Ovary (tissue), 3 donors: ENCODE data around the gene ADAMTSL4.

Experiments used
- CTCF ChIP-seq, 3 donors: fragments of 450-650 bp in 2 of 3; fragments of 200-600 bp in 1 of 3; IDR thresholded peaks; one replicate each; pipeline versions ENCODE4 v1.5.1 to v1.8.0; 2016 to 2022; ENCODE audit warnings: antibody characterized with exemption in 3 of 3, mild to moderate bottlenecking in 1 of 3
- EP300 ChIP-seq: sonication (generic); formaldehyde crosslinking; IDR thresholded peaks from one replicate; pipeline ENCODE4 v1.6.1; 2017; ENCODE audit warnings: antibody characterized with exemption
- donor health status: DM: no; HTN: no; CAD: no.

DNA sequence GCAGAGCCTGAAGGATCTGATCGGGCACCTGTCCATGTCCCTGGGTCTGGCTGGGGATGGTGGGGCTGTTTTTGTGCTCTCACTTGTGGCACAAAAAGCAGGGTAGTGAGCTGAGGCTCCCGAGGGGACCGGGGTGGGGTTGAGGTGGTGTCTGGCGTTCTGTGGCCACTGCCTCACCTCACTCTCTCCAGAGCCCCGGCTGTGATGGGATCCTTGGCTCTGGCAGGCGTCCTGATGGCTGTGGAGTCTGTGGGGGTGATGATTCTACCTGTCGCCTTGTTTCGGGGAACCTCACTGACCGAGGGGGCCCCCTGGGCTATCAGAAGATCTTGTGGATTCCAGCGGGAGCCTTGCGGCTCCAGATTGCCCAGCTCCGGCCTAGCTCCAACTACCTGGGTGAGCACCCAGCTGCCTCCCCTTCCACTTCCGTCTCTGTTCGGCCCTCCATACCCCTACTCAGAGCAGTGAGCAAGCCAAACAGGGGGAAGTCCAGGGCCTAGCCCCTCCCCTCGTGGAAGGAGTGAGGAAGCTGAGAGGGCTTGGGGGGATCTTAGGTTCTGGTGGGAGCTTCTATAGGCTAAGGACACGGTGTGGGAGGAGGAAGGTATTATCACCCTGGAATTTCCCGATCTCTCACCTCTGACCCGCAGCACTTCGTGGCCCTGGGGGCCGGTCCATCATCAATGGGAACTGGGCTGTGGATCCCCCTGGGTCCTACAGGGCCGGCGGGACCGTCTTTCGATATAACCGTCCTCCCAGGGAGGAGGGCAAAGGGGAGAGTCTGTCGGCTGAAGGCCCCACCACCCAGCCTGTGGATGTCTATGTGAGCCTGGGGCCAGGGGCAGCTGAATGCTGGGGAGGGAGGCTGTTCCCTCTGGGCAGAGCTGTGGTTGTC is 7.0 kb downstream of the ADAMTSL4 start:
- TF ChIP-seq CTCF (IDR thresholded peaks at IDR 0.05) (no peak), EP300 (no peak)
